Left renal pelvis (tissue), 4 donors: ENCODE measurements around the gene TUBB6. TPM values are rescaled to one million over a fixed set of nuclear protein-coding genes. Genes with fewer than 3 reads are reported as not detected.

Source experiments
- DNase-seq, 4 donors: peaks; one replicate each; pipeline ENCODE4 v3.0.0-alpha.2; 2013; ENCODE audit warnings: low read depth in 4 of 4, low spot score in 3 of 4
- polyA plus RNA-seq, 4 donors: library from polyadenylated mRNA; unstranded; fragments of 120-200 nt; gene quantifications; one replicate each; pipeline ENCODE4 v1.2.1, GENCODE V29; 2013; ENCODE audit not compliant: insufficient read length in 4 of 4

The TUBB6 gene
- polyA plus RNA-seq, 4 donors, result 56.3 to 121 (median 62.2) TPM

GRCh38 chr18:12335503-12335902 lies 27.5 kb downstream of the TUBB6 start:
- DNase-seq, result no peak

- DNase-seq, result no peak
Observed at GRCh38 chr18:12336171-12336613, 28.2 kb downstream of the TUBB6 start.

GRCh38 chr18:12336887-12337286 lies 28.8 kb downstream of the TUBB6 start:
- DNase-seq, result no peak

- no peak for DNase-seq
Observed at GRCh38 chr18:12338382-12338781, 30.3 kb downstream of the TUBB6 start.

GRCh38 chr18:12340945-12341660 lies 33.1 kb downstream of the TUBB6 start:
- no peak for DNase-seq

GRCh38 chr18:12342661-12343060 lies 34.6 kb downstream of the TUBB6 start:
- no peak for DNase-seq

- no peak for DNase-seq
Observed at GRCh38 chr18:12345491-12346239, 37.6 kb downstream of the TUBB6 start.

GRCh38 chr18:12346240-12346565 lies 38.2 kb downstream of the TUBB6 start:
- no peak for DNase-seq

- no peak for DNase-seq
Observed at GRCh38 chr18:12347895-12348294, 39.9 kb downstream of the TUBB6 start.

GRCh38 chr18:12352188-12352587 lies 44.1 kb downstream of the TUBB6 start:
- DNase-seq, result no peak

GRCh38 chr18:12359515-12359927 lies 51.5 kb downstream of the TUBB6 start:
- no peak for DNase-seq

- DNase-seq, result no peak
Observed at GRCh38 chr18:12361770-12362378, 53.8 kb downstream of the TUBB6 start.

- no peak for DNase-seq
Observed at GRCh38 chr18:12362473-12363174, 54.6 kb downstream of the TUBB6 start.

GRCh38 chr18:12366379-12366778 lies 58.3 kb downstream of the TUBB6 start:
- no peak for DNase-seq

GRCh38 chr18:12366784-12367183 lies 58.7 kb downstream of the TUBB6 start:
- no peak for DNase-seq

- no peak for DNase-seq
Observed at GRCh38 chr18:12369211-12369610, 61.2 kb downstream of the TUBB6 start.

- DNase-seq, result no peak
Observed at GRCh38 chr18:12371590-12371989, 63.5 kb downstream of the TUBB6 start.

GRCh38 chr18:12372406-12372805 lies 64.4 kb downstream of the TUBB6 start:
- no peak for DNase-seq

- DNase-seq, result no peak
Observed at GRCh38 chr18:12373116-12373770, 65.2 kb downstream of the TUBB6 start.

- no peak for DNase-seq
Observed at GRCh38 chr18:12373771-12374116, 65.7 kb downstream of the TUBB6 start.

GRCh38 chr18:12374401-12374800 lies 66.4 kb downstream of the TUBB6 start:
- no peak for DNase-seq
